Measurements from ENCODE around the gene FHIT.
"Not testable (repeated sequence)": the region's sequence is repeated elsewhere in the genome, so short reads cannot be mapped to it uniquely, and the experiment has no call there.

The FHIT gene

DNA sequence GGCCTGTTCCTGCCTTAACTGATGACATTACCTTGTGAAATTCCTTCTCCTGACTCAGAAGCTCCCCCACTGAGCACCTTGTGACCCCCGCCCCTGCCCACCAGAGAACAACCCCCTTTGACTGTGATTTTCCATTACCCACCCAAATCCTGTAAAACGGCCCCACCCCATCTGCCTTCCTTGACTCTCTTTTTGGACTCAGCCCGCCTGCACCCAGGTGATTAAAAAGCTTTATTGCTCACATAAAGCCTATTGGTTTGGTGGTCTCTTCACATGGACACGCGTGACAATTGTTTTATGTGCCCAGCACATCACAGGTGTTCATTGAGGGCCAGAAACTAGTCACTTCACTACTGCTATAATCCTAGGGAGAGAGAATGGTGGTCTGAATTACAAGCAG lies 1448.8 kb downstream of the FHIT start:
- intact Hi-C loops (cut with DNase I); DNase-seq: not testable (repeated sequence)

DNA sequence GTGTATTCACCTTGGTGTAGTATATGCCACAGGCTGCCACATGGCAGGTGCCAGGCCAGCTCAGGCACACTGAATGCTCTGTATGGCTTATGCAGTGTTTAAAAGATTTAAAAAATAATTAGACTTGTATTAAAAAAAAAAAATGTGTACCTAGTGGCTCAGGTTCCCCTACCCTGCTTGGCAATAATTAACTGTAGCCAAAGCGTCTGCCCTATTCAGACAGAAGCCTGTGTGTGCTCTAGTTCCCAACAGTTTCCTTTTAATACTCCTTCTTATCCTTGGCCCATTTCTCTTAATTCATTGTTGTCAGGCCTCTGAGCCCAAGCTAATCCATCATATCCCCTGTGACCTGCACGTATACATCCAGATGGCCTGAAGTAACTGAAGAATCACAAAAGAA lies 1449.2 kb downstream of the FHIT start:
- no peak for DNase-seq
- intact Hi-C loops (cut with DNase I) = no loop called here

- no peak for DNase-seq
- intact Hi-C loops (cut with DNase I) = no loop called here
Measured at GRCh38 chr3:59800481-59800880, 1450.8 kb downstream of the FHIT start.

GRCh38 chr3:59798372-59799086 lies 1452.7 kb downstream of the FHIT start:
- DNase-seq = no peak
- intact Hi-C loops (cut with DNase I) = no loop called here

GRCh38 chr3:59797533-59797932 lies 1453.7 kb downstream of the FHIT start:
- intact Hi-C loops (cut with DNase I) = no loop called here
- no peak for DNase-seq

- intact Hi-C loops (cut with DNase I) = no loop called here
- DNase-seq = peak in 1 of 42 donors; percentile 17
Measured at GRCh38 chr3:59796456-59796855, 1454.8 kb downstream of the FHIT start.

DNA sequence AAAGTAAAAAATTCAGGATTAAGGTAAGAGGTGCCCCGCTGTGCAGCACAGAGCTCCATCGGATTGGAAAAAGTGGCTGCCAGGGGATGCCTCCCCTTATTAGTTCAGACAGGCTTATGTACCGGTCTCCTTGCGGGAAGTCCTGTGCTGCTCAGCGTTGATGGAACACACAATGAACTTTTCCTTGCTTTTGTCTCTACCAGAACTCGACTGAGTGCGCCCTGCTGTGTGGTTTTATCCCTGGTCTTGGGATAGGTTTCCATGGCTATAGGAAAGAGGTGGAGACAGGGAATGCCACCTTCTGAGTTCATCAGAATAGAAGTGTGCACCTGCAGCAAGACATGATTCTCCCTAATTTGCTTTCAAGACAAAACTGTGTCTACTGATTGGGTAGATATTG lies 1455.5 kb downstream of the FHIT start:
- intact Hi-C loops (cut with DNase I) = no loop called here
- DNase-seq = no peak

GRCh38 chr3:59793976-59794375 lies 1457.3 kb downstream of the FHIT start:
- DNase-seq = no peak
- intact Hi-C loops (cut with DNase I) = no loop called here

DNA sequence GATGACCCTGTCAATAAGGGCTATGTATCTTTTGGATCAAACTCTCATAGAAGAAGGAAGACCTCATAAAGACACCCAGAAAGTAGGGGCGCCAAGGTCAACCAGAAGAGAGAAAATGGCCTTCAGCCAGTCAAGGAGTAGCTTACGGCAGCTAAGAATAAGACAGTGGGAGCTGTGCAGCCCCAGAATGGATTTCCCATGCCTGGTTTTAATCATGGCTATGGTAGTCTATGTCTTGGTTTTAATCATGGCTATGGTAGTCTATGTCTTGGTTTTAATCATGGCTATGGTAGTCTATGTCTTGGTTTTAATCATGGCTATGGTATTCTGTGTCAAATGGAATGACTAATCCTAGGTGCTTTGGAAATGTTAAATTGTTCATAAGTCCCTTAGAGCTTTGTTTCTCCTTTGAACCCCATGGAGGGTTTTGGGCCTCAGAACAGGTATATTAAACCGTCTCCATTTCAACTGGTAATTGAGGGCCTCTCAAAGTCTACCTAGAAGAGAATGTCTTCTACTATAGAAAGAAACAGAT lies 1459.4 kb downstream of the FHIT start:
- DNase-seq = no peak
- intact Hi-C loops (cut with DNase I) = no loop called here

DNA sequence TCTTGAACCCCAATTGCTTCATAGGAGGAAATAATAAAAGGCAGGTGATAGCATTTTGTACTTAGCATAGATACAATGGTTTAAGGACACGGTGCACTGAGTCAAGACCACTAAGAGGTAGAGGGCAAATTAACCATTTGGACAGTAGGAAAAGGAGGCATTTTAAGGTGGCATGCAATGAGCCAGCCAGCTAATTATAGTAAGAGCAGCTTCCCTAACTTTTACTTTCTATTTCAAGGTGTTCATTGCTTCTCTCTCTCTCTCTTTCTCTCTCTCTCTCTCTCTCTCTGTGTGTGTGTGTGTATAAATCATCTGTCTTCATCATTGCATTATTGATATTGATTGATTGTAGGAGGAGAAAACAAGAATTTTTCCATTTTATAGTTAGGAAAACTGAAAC lies 1461.0 kb downstream of the FHIT start:
- intact Hi-C loops (cut with DNase I) = no loop called here
- no peak for DNase-seq

GRCh38 chr3:59788801-59789200 lies 1462.5 kb downstream of the FHIT start:
- DNase-seq = no peak
- intact Hi-C loops (cut with DNase I) = no loop called here

DNA sequence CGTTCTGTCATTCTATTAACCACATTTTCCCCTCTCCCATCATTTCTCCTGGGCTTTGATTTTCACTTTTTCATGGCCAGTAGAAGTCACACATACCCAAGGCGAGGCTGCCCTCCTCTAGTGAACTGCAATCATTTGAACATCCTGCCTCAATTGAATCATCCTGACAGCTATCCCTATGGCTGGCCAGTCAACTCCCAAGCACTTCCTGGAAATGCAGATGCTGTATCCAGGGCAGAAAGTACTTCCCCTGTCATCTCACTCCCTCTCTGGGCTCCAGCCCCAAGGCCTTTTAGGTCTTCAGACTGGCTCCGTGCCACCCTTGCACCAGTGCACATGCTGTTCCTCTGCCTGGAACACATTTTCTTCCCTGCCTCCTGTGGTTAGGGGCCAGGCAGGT lies 1463.1 kb downstream of the FHIT start:
- intact Hi-C loops (cut with DNase I) = no loop called here
- no peak for DNase-seq

GRCh38 chr3:59786374-59786773 lies 1464.9 kb downstream of the FHIT start:
- intact Hi-C loops (cut with DNase I) = no loop called here
- no peak for DNase-seq

GRCh38 chr3:59784164-59784563 lies 1467.1 kb downstream of the FHIT start:
- intact Hi-C loops (cut with DNase I) = no loop called here
- no peak for DNase-seq

- intact Hi-C loops (cut with DNase I) = no loop called here
- DNase-seq = no peak
Measured at GRCh38 chr3:59783468-59783988, 1467.7 kb downstream of the FHIT start.

GRCh38 chr3:59782664-59783063 lies 1468.6 kb downstream of the FHIT start:
- intact Hi-C loops (cut with DNase I) = no loop called here
- no peak for DNase-seq

DNA sequence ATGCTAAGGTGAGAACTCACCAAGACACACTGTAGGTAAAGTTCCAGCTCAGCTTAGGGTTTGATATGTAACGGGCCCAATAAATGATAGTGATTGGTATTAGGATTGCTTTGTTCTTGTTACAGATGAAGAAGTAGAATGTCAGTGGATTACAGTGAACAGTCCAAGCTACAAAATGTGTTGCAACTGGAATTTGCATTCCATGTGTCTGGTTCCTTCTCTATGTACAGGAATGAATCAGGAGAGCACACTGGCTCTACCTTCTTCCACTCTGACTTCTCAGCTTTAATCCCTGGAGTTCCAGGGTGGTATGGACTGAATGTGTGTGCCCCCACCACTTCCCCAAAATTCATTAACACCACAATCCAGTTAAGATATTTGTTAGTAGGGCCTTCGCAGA lies 1471.0 kb downstream of the FHIT start:
- DNase-seq = no peak
- intact Hi-C loops (cut with DNase I) = no loop called here

GRCh38 chr3:59779260-59779659 lies 1472.0 kb downstream of the FHIT start:
- no peak for DNase-seq
- intact Hi-C loops (cut with DNase I) = no loop called here

- intact Hi-C loops (cut with DNase I) = no loop called here
- no peak for DNase-seq
Measured at GRCh38 chr3:59777667-59778077, 1473.6 kb downstream of the FHIT start.

GRCh38 chr3:59777066-59777465 lies 1474.2 kb downstream of the FHIT start:
- intact Hi-C loops (cut with DNase I) = no loop called here
- DNase-seq = no peak

GRCh38 chr3:59775761-59776325 lies 1475.4 kb downstream of the FHIT start:
- DNase-seq = no peak
- intact Hi-C loops (cut with DNase I) = no loop called here
